ENCODE data around the gene TMEM33.

TMEM33 gene

DNA sequence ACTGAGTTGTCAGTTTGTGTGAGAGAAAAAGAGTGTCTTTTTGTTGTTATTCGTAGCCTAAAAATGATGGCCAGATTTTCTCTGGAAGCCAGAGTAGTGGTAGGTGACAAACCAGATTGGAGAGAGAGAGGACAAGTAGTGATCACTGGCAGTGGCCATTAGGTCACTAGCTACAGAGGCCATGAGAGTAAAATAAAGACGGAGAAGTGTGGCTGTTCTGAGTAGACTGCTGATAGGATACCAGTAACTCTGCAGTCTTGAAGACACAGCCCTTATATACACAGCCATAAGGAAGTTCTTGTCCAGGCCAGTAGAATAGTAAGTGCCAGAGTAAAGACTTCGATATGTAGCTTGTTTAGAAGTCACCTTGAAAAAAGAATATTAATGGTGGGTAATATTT is 62.8 kb downstream of the TMEM33 start:
- no peak for DNase-seq (ENCODE audit: low spot score)

DNA sequence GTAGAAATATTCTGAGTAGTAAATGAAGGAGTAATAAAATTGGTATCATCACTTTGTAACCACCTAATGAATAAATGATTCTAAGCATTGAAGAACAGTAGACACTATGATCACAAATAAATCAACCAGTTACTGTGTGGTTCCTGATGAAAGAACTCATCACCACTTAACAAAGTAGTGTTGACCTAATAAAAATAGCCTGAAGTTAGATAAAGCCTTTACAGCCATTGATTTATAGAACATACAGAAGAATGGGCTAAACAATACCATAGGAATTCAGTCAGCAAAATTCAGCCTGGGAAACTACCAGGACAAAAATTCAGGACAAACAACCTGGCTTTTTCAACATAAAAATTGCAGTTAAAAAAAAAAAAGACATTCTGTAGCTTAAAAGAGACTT is 64.1 kb downstream of the TMEM33 start:
- no peak for DNase-seq (ENCODE audit: low spot score)

DNA sequence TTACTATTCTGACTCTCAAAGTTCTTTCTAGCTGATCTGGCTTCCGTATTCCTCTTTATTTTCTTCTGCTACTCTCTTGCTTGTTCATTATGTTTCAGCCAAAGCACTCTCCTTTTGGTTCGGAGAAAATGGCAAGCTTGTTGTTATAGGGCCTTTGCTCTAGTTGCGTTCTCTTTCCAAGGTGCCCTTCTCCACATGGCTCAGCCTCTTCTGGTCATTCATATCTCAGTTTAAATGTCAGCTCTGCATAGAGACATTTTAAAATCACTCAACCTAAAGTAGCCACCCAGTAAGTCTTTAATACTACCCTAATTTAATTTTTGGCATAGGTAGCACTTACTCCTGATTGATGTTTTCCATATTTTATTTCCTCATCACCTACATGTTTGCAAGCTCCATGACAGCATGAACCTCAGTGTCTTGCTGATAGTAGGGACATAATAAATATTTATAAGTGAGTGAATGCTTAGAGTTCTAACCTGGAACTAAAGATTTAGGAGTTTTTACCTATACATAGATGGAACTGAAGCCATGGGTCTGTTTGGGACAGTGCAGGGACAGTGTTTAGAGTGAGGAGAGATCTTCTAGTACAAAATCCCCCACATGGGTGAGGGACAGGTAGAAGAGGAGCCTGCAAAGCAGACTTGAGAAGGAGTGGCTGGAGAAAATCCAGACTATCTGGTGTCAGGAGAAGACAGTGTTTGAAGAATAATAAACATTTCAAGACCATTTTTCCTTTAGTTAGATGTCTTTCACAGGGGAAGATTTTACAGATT is 73.0 kb downstream of the TMEM33 start:
- DNase-seq (ENCODE audit: low spot score), result no peak
